Transverse colon (tissue), 4 donors: ENCODE results near the gene TP73. TPM values are rescaled to one million over a fixed set of nuclear protein-coding genes. Genes with fewer than 3 reads are reported as not detected.

Experiments used
- DNase-seq: peaks from one replicate; pipeline ENCODE4 v3.0.0-alpha.2; 2019
- H3K27ac ChIP-seq, 4 donors: fragments of 200-600 bp; sonication (generic); 2 replicates each; pipeline ENCODE4 v1.5.1; 2016 to 2018; ENCODE audit warnings: inconsistent platforms in 4 of 4
- H3K27me3 ChIP-seq: fragments of 200-600 bp; sonication (generic); 2 replicates; pipeline ENCODE4 v1.5.1; 2017; ENCODE audit warnings: inconsistent platforms
- H3K36me3 ChIP-seq, 4 donors: fragments of 200-600 bp; sonication (generic); 2 replicates each; pipeline ENCODE4 v1.5.1; 2017 to 2019; ENCODE audit warnings: inconsistent platforms in 4 of 4
- H3K4me1 ChIP-seq, 4 donors: fragments of 200-600 bp; sonication (generic); 2 replicates each; pipeline ENCODE4 v1.5.1; 2017 to 2020; ENCODE audit warnings: inconsistent platforms in 4 of 4
- H3K4me3 ChIP-seq, 4 donors: fragments of 200-600 bp; sonication (generic); 1 replicate in 1 of 4; 2 replicates in 3 of 4; pipeline versions ENCODE4 v1.5.1 to v1.6.1; 2017 to 2019; ENCODE audit warnings: inconsistent platforms in 4 of 4
- H3K9me3 ChIP-seq, 2 donors: fragments of 200-600 bp; sonication (generic); 2 replicates each; pipeline ENCODE4 v1.5.1; 2017 to 2019; ENCODE audit warnings: inconsistent platforms in 2 of 2
- EP300 ChIP-seq: sonication (generic); formaldehyde crosslinking; IDR thresholded peaks from one replicate; pipeline ENCODE4 v1.6.1; 2017; ENCODE audit warnings: antibody characterized with exemption, low read depth
- POLR2A ChIP-seq: fragments of 450-650 bp; IDR thresholded peaks from one replicate; pipeline ENCODE4 v1.6.1; 2016; ENCODE audit warnings: antibody characterized with exemption, mild to moderate bottlenecking, moderate library complexity
- POLR2AphosphoS5 ChIP-seq, 3 donors: sonication (generic); formaldehyde crosslinking; IDR thresholded peaks; one replicate each; pipeline ENCODE4 v1.6.1; 2016; ENCODE audit warnings: antibody characterized with exemption in 3 of 3
- WGBS, 2 donors: methylation state at CpG; one replicate each; pipeline ENCODE4 v1.1.5; 2018; ENCODE audit warnings: low coverage in 1 of 2; 5-methylcytosine and 5-hydroxymethylcytosine counted together
- in situ Hi-C, 4 donors: fragments of 200-750 bp; cut with MboI; loops; one replicate each; pipeline versions ENCODE4 v1.15.0 to v1.15.1; 2017; ENCODE audit warnings: low sequenced_read_pairs in 3 of 4, low pct_ligation_motif_present in 1 of 4, low pct_unique_long_range_greater_than_20kb in 1 of 4
- intact Hi-C: fragments of 100-400 bp; cut with DNase I; formaldehyde crosslinking; loops from one replicate; pipeline ENCODE4 v1.15.1; 2023; ENCODE audit warnings: low total_unique reads
- total RNA-seq, 4 donors: library from RNA; depleted of rRNA; stranded (reverse); fragments of >200 nt; gene quantifications; one replicate each; pipeline ENCODE4 v1.1.0, GENCODE V29; 2016
- TF ChIP-seq, protein P1 (sequence below), 5 experiments: fragments of 200-600 bp in 3 of 5; fragments of 450-650 bp in 2 of 5; sonication (generic) in 3 of 5; IDR thresholded peaks; 1 replicate in 2 of 5; 2 replicates in 3 of 5; pipeline ENCODE4 v1.5.1; 2016 to 2017; ENCODE audit warnings: antibody characterized with exemption in 5 of 5, inconsistent platforms in 3 of 5, mild to moderate bottlenecking in 2 of 5, moderate library complexity in 1 of 5

Gene TP73
- total RNA-seq, 4 donors from 2014 or later: 0.20 to 0.32 TPM; not detected in 2

DNA sequence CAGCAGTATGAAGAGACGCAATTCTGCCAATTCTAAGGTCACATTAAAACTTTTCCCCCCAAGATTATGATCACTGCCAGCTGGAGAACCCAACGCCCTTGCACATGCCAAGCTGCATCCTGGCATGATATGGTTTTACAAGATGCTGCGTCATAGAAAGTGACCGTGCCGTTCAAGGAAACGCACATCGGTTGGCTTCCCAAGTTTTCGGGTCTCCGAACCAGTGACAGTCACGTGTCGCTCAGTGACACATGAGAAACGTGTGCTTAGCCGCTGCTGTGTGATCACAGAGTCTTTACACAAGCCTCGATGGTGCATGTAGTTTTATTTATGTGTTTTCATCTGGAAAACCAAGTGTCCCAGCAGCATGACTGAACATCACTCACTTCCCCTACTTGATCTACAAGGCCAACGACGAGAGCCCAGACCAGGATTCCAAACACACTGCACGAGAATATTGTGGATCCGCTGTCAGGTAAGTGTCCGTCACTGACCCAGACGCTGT lies 127.6 kb downstream of the TP73 start:
- intact Hi-C loops: no loop called here
- TF ChIP-seq, protein P1, sequence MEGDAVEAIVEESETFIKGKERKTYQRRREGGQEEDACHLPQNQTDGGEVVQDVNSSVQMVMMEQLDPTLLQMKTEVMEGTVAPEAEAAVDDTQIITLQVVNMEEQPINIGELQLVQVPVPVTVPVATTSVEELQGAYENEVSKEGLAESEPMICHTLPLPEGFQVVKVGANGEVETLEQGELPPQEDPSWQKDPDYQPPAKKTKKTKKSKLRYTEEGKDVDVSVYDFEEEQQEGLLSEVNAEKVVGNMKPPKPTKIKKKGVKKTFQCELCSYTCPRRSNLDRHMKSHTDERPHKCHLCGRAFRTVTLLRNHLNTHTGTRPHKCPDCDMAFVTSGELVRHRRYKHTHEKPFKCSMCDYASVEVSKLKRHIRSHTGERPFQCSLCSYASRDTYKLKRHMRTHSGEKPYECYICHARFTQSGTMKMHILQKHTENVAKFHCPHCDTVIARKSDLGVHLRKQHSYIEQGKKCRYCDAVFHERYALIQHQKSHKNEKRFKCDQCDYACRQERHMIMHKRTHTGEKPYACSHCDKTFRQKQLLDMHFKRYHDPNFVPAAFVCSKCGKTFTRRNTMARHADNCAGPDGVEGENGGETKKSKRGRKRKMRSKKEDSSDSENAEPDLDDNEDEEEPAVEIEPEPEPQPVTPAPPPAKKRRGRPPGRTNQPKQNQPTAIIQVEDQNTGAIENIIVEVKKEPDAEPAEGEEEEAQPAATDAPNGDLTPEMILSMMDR (IDR thresholded peaks at IDR 0.05): no peak
- no peak for TF ChIP-seq POLR2A
- TF ChIP-seq POLR2AphosphoS5 (IDR thresholded peaks at IDR 0.05): no peak
- in situ Hi-C loops: no loop called here
- Histone ChIP-seq H3K27ac (no peak overlapping the region), H3K36me3 (peaks cover 0 to 51% (median 21%) of the 10 kb centered on the region in 4 donors), H3K4me1 (peaks cover 9 to 16% (median 13%) of the 10 kb centered on the region in 4 donors), H3K27me3 (no peaks in the 10 kb centered on the region), H3K4me3 (no peak overlapping the region), H3K9me3 (no peaks in the 10 kb centered on the region)
- 89 to 95% methylated on average over 14 to 20 of the region's 20 CpGs for WGBS, 2 donors
- DNase-seq: no peak

DNA sequence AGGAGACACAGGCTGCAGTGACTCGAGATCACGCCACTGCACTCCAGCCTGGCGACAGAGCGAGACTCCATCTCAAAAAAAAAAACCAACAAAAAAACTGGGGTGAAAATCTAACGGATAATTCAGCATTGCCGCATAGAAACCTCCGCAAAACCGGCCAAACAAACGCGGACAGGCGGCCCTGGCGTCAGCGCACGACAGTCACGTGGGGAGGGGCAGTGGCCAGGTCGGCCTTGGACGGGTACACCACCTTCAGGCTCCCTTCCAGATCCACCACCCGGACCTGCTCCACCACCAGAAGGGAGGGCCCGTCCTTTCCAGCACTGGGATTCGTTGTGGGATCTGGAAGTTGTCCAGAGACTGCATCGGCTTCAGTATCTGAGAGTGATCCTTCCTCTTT lies 128.6 kb downstream of the TP73 start:
- no peaks in the 10 kb centered on the region for H3K9me3 ChIP-seq
- TF ChIP-seq POLR2AphosphoS5 (IDR thresholded peaks at IDR 0.05) (no peak), EP300 (no peak), POLR2A (no peak)
- TF ChIP-seq, protein P1 (IDR thresholded peaks at IDR 0.05): no peak
- no peak overlapping the region for H3K4me3 ChIP-seq
- H3K27me3 ChIP-seq: no peaks in the 10 kb centered on the region
- DNase-seq: no peak
- H3K36me3 ChIP-seq: peaks cover 0 to 53% (median 21%) of the 10 kb centered on the region in 4 donors
- in situ Hi-C loops (no loop called here), intact Hi-C loops (no loop called here)
- H3K27ac ChIP-seq: no peak overlapping the region
- H3K4me1 ChIP-seq: peaks cover under 1 to 6% (median 5%) of the 10 kb centered on the region in 4 donors
- 89% methylated on average over 21 of the region's 21 CpGs; no CpG with 5 or more reads in 1 of the 2 donors for whole genome bisulfite sequencing, 2 donors

DNA sequence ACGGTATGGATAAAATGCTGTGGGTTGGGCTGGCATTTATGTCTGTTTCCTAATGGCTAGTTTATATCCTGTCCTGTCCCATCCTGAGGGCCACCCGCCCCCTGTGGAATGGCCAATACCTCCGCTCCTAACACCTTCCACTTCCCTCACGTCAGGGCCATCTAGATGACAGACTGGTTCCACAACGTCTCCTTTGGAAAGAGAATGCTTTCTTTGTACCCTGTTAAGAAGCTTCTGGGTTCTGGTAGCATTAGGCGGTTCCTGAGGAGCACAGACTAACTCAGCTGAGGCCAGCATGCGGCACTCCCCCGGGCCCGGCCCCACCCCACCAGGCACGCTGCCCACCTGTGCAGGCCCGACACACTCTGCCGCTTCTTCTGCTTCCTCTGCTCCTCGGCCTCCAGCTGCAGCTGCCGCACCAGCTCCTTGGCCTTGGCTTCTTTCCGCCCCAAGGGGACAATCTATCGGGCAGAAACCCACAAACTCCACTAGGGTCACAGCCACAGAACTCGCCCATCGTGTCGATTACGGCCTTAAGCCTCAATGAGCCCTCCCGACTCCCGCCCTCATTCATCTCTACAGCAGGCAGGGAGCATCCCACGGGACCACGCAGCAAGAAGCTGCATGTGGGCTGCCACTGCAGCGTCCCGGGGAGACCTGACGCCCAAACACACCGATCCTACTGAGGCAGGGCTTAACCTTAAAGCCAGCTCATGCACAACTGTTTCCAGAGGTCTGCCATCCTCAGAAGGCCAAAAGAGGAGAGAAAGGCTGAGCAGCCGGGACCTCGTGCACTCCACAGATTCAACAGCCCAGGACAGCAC lies 131.5 kb downstream of the TP73 start:
- in situ Hi-C loops (no loop called here), intact Hi-C loops (no loop called here)
- H3K27ac ChIP-seq: no peak overlapping the region
- H3K9me3 ChIP-seq: no peaks in the 10 kb centered on the region
- H3K4me1 ChIP-seq: peaks cover 0 to 3% (median 0%) of the 10 kb centered on the region in 4 donors
- DNase-seq: no peak
- H3K4me3 ChIP-seq: no peak overlapping the region
- TF ChIP-seq, protein P1 (IDR thresholded peaks at IDR 0.05): no peak
- TF ChIP-seq POLR2A (no peak), POLR2AphosphoS5 (IDR thresholded peaks at IDR 0.05) (no peak), EP300 (no peak)
- no peaks in the 10 kb centered on the region for H3K27me3 ChIP-seq
- H3K36me3 ChIP-seq: peaks cover 0 to 64% (median 27%) of the 10 kb centered on the region in 4 donors
- WGBS, 2 donors: 80 to 94% methylated on average over 1 to 30 of the region's 30 CpGs

DNA sequence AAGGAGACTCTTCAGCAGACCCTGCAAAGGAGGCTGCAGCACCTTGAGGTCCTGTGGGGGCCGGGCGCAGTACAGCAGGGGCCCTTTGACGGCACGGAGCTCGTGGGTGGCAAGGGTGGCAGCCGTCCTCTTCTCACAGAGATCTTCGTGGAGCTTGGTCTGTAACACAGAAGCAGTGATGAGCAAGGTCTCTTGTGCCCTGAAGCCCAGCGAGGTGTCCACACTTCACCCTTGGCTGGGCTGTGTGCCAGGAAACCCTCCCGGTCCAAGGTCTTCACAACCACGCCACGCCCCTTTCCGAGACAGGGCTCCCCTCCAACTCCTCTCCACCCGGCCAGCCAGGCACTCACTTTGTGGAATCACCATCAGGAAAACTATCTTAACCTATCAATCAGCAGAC lies 132.7 kb downstream of the TP73 start:
- peak; percentile 47 for DNase-seq
- no peaks in the 10 kb centered on the region for H3K9me3 ChIP-seq
- in situ Hi-C loops: no loop called here
- H3K36me3 ChIP-seq: peaks cover 0 to 57% (median 25%) of the 10 kb centered on the region in 4 donors
- no peak overlapping the region for H3K4me3 ChIP-seq
- H3K27ac ChIP-seq: no peak overlapping the region
- WGBS, 2 donors: 75% methylated on average over 13 of the region's 13 CpGs; no CpG with 5 or more reads in 1 of the 2 donors
- TF ChIP-seq, protein P1 (IDR thresholded peaks at IDR 0.05): no peak
- TF ChIP-seq POLR2AphosphoS5 (IDR thresholded peaks at IDR 0.05) (no peak), EP300 (no peak), POLR2A (no peak)
- intact Hi-C loops: no loop called here
- H3K4me1 ChIP-seq: peaks cover 0 to 4% (median 0%) of the 10 kb centered on the region in 4 donors
- no peaks in the 10 kb centered on the region for H3K27me3 ChIP-seq
